Activated T-helper 1 cell treated with anti-CD3 and anti-CD28 coated beads, Interleukin-12 subunit alpha, Interleukin-12 subunit beta, Interleukin-2, Interleukin-4 antibody, amounts not matched to agents 30 ng/mL and 10 ng/mL and 1 ng/mL, durations not matched to agents 14 hours and 24 hours and 36 hours (primary cell): ENCODE measurements around the gene ZNF570. TPM values are rescaled to one million over a fixed set of nuclear protein-coding genes. Genes with fewer than 3 reads are reported as not detected.

Experiments used
- DNase-seq: peaks from one replicate; pipeline ENCODE4 v3.0.0; 2021; ENCODE audit warnings: low spot score
- H3K27ac Mint-ChIP-seq: one replicate; pipeline ENCODE4 v1.8.0; 2021; ENCODE audit warnings: mild to moderate bottlenecking, mixed read lengths
- H3K27me3 Mint-ChIP-seq: one replicate; pipeline ENCODE4 v1.8.0; 2022; ENCODE audit warnings: mild to moderate bottlenecking, moderate library complexity, mixed read lengths; ENCODE audit not compliant: insufficient read depth
- H3K36me3 Mint-ChIP-seq: one replicate; pipeline ENCODE4 v1.8.0; 2021; ENCODE audit warnings: low read depth, mixed read lengths
- H3K4me1 Mint-ChIP-seq: one replicate; pipeline ENCODE4 v1.8.0; 2021; ENCODE audit warnings: low read depth, mixed read lengths
- H3K4me3 Mint-ChIP-seq: one replicate; pipeline ENCODE4 v1.8.0; 2021; ENCODE audit warnings: mild to moderate bottlenecking, moderate library complexity, mixed read lengths
- H3K9me3 Mint-ChIP-seq: one replicate; pipeline ENCODE4 v1.8.0; 2021; ENCODE audit warnings: mixed read lengths
- intact Hi-C: fragments of 100-400 bp; cut with micrococcal nuclease; formaldehyde crosslinking; loops from one replicate; pipeline ENCODE4 v1.15.1; 2024
- total RNA-seq: library from RNA; stranded (reverse); gene quantifications from 2 replicates; pipeline ENCODE4 v1.2.3, GENCODE V29; 2022

ZNF570 gene
- total RNA-seq, 1 donor from 2014 or later = 2.1 TPM

- DNase-seq = no peak
- no peak overlapping the region for H3K27ac Mint-ChIP-seq
- no peaks in the 10 kb centered on the region for H3K27me3 Mint-ChIP-seq
- H3K36me3 Mint-ChIP-seq = peaks cover 3% of the 10 kb centered on the region
- H3K4me1 Mint-ChIP-seq = no peaks in the 10 kb centered on the region
- intact Hi-C loops = loop anchor here (5.0 kb wide), 1 partner anchor 40 kb away; the partner anchor contains the start of genes ZNF569 and ZNF570
- H3K4me3 Mint-ChIP-seq = no peak overlapping the region
- H3K9me3 Mint-ChIP-seq = peaks cover 33% of the 10 kb centered on the region
Observed at GRCh38 chr19:37507167-37507464, 38.0 kb downstream of the ZNF570 start.

GRCh38 chr19:37511186-37511585 lies 42.0 kb downstream of the ZNF570 start:
- peaks cover 47% of the 10 kb centered on the region for H3K9me3 Mint-ChIP-seq
- H3K36me3 Mint-ChIP-seq = peaks cover 2% of the 10 kb centered on the region
- H3K4me3 Mint-ChIP-seq = no peak overlapping the region
- intact Hi-C loops = no loop called here
- no peaks in the 10 kb centered on the region for H3K4me1 Mint-ChIP-seq
- DNase-seq = no peak
- no peak overlapping the region for H3K27ac Mint-ChIP-seq
- H3K27me3 Mint-ChIP-seq = no peaks in the 10 kb centered on the region

GRCh38 chr19:37511821-37512220 lies 42.7 kb downstream of the ZNF570 start:
- Mint-ChIP-seq H3K9me3 (peaks cover 53% of the 10 kb centered on the region), H3K4me3 (no peak overlapping the region), H3K4me1 (no peaks in the 10 kb centered on the region), H3K27ac (no peak overlapping the region), H3K36me3 (peaks cover 2% of the 10 kb centered on the region), H3K27me3 (no peaks in the 10 kb centered on the region)
- intact Hi-C loops = no loop called here
- no peak for DNase-seq

GRCh38 chr19:37513397-37513796 lies 44.2 kb downstream of the ZNF570 start:
- intact Hi-C loops = no loop called here
- DNase-seq = no peak
- H3K4me3 Mint-ChIP-seq = no peak overlapping the region
- H3K27me3 Mint-ChIP-seq = no peaks in the 10 kb centered on the region
- no peak overlapping the region for H3K27ac Mint-ChIP-seq
- peaks cover 2% of the 10 kb centered on the region for H3K36me3 Mint-ChIP-seq
- H3K4me1 Mint-ChIP-seq = no peaks in the 10 kb centered on the region
- peaks cover 60% of the 10 kb centered on the region for H3K9me3 Mint-ChIP-seq

GRCh38 chr19:37519890-37520289 lies 50.7 kb downstream of the ZNF570 start:
- Mint-ChIP-seq H3K9me3 (peaks cover 63% of the 10 kb centered on the region), H3K4me3 (no peak overlapping the region), H3K4me1 (no peaks in the 10 kb centered on the region), H3K27me3 (no peaks in the 10 kb centered on the region), H3K27ac (no peak overlapping the region), H3K36me3 (no peaks in the 10 kb centered on the region)
- intact Hi-C loops = no loop called here
- DNase-seq = no peak

- intact Hi-C loops = no loop called here
- Mint-ChIP-seq H3K36me3 (peaks cover 1% of the 10 kb centered on the region), H3K4me1 (no peaks in the 10 kb centered on the region), H3K4me3 (no peak overlapping the region), H3K27me3 (no peaks in the 10 kb centered on the region), H3K27ac (no peak overlapping the region), H3K9me3 (peaks cover 63% of the 10 kb centered on the region)
- no peak for DNase-seq
Observed at GRCh38 chr19:37537391-37537947, 68.3 kb downstream of the ZNF570 start.

Other genes with a start within 250 kb of the ZNF570 start
- 3.9 and 4.5 TPM in 2 replicates for gene ZNF527, start 98.3 kb upstream of the ZNF570 start, total RNA-seq
- 2.7 and 3.7 TPM in 2 replicates for gene ZNF569, start 1.9 kb upstream of the ZNF570 start, total RNA-seq
- gene ZNF793, start 37.6 kb downstream of the ZNF570 start, total RNA-seq = 0.39 and 0.44 TPM in 2 replicates
- 0.64 and 1.4 TPM in 2 replicates for gene ZNF571, start 125.4 kb downstream of the ZNF570 start, total RNA-seq
- 0.39 and 0.70 TPM in 2 replicates for gene ZNF540, start 125.5 kb downstream of the ZNF570 start, total RNA-seq
- gene ZFP30, start 186.1 kb downstream of the ZNF570 start, total RNA-seq = 9.6 and 10.1 TPM in 2 replicates